Body of pancreas (tissue), 4 donors: Measurements from ENCODE around the gene SPOCK2. TPM values are rescaled to one million over a fixed set of nuclear protein-coding genes. Genes with fewer than 3 reads are reported as not detected.

ENCODE experiments used
- ATAC-seq: fragments of 150-250 bp; one replicate; pipeline ENCODE4 v1.9.1; 2016
- DNase-seq, 4 donors: peaks; one replicate each; pipeline ENCODE4 v3.0.0-alpha.2; 2019
- H3K27ac ChIP-seq, 4 donors: fragments of 200-600 bp; sonication (generic); 1 replicate in 3 of 4; 2 replicates in 1 of 4; pipeline versions ENCODE4 v1.5.1 to v1.6.1; 2016 to 2019; ENCODE audit warnings: mild to moderate bottlenecking in 1 of 4, mixed read lengths in 1 of 4, moderate library complexity in 1 of 4
- H3K27me3 ChIP-seq, 2 donors: fragments of 200-600 bp; sonication (generic); one replicate each; pipeline ENCODE4 v1.6.0; 2016; ENCODE audit warnings: mild to moderate bottlenecking in 1 of 2
- H3K36me3 ChIP-seq, 2 donors: fragments of 200-600 bp; sonication (generic); replicated peaks in 1 of 2; 2 replicates each; pipeline ENCODE4 v1.5.1; 2016; ENCODE audit warnings: low read depth in 2 of 2; ENCODE audit not compliant: insufficient read depth in 1 of 2
- H3K4me1 ChIP-seq: fragments of 200-600 bp; sonication (generic); one replicate; pipeline ENCODE4 v1.6.0; 2016
- H3K4me3 ChIP-seq, 2 donors: fragments of 200-600 bp; sonication (generic); 1 replicate in 1 of 2; 2 replicates in 1 of 2; pipeline ENCODE4 v1.5.1; 2016 to 2019
- H3K9me3 ChIP-seq, 3 donors: fragments of 200-600 bp; sonication (generic); 1 replicate in 2 of 3; 2 replicates in 1 of 3; pipeline ENCODE4 v1.5.1; 2016
- CTCF ChIP-seq, 7 experiments: fragments of 450-650 bp in 4 of 7; fragments of 200-600 bp in 3 of 7; sonication (generic) in 3 of 7; IDR thresholded peaks; one replicate each; pipeline ENCODE4 v1.5.1; 2016 to 2019; ENCODE audit warnings: antibody characterized with exemption in 7 of 7
- POLR2A ChIP-seq, 3 donors: fragments of 450-650 bp; IDR thresholded peaks; one replicate each; pipeline ENCODE4 v1.6.1; 2016; ENCODE audit warnings: antibody characterized with exemption in 3 of 3, mild to moderate bottlenecking in 2 of 3
- WGBS, 2 donors: methylation state at CpG; one replicate each; pipeline ENCODE4 v1.1.5; 2017; 5-methylcytosine and 5-hydroxymethylcytosine counted together
- intact Hi-C: fragments of 100-400 bp; cut with DNase I; formaldehyde crosslinking; loops from one replicate; pipeline ENCODE4 v1.15.1; 2023
- total RNA-seq, 2 donors: library from RNA; depleted of rRNA; stranded (reverse); fragments of >200 nt; gene quantifications; one replicate each; pipeline ENCODE4 v1.1.0, GENCODE V29; 2016

The SPOCK2 gene
- total RNA-seq, 2 donors from 2014 or later = 2.0 to 7.3 TPM

GRCh38 chr10:72039377-72039776 is 49.0 kb downstream of the SPOCK2 start:
- WGBS, 2 donors = 79% methylated on average over 9 of the region's 9 CpGs
- intact Hi-C loops = no loop called here
- Histone ChIP-seq H3K4me1 (peaks cover 33% of the 10 kb centered on the region), H3K27ac (no peak overlapping the region), H3K9me3 (no peaks in the 10 kb centered on the region), H3K4me3 (no peak overlapping the region), H3K27me3 (no peaks in the 10 kb centered on the region), H3K36me3 (no peaks in the 10 kb centered on the region)
- no peak for TF ChIP-seq CTCF (IDR thresholded peaks at IDR 0.05)
- TF ChIP-seq POLR2A (IDR thresholded peaks at IDR 0.05) = no peak
- ATAC-seq = no peak
- DNase-seq = no peak

GRCh38 chr10:72038458-72039001 is 49.8 kb downstream of the SPOCK2 start:
- no peaks in the 10 kb centered on the region for H3K27me3 ChIP-seq
- DNase-seq (no peak), ATAC-seq (no peak)
- no peak overlapping the region for H3K4me3 ChIP-seq
- intact Hi-C loops = no loop called here
- H3K9me3 ChIP-seq = no peaks in the 10 kb centered on the region
- peak overlapping the region in 1 of 4 donors; percentile 27 for H3K27ac ChIP-seq
- 66 to 67% methylated on average over 12 to 13 of the region's 13 CpGs for WGBS, 2 donors
- H3K36me3 ChIP-seq = no peaks in the 10 kb centered on the region
- no peak for TF ChIP-seq CTCF (IDR thresholded peaks at IDR 0.05)
- no peak for TF ChIP-seq POLR2A (IDR thresholded peaks at IDR 0.05)
- peaks cover 36% of the 10 kb centered on the region for H3K4me1 ChIP-seq

GRCh38 chr10:72037811-72038210 is 50.5 kb downstream of the SPOCK2 start:
- Histone ChIP-seq H3K27ac (peak overlapping the region in 3 of 4 donors; percentile 26 to 33 (median 27)), H3K9me3 (no peaks in the 10 kb centered on the region), H3K4me1 (peaks cover 31% of the 10 kb centered on the region), H3K4me3 (no peak overlapping the region), H3K27me3 (no peaks in the 10 kb centered on the region), H3K36me3 (no peaks in the 10 kb centered on the region)
- 56 to 69% methylated on average over 3 of the region's 3 CpGs for WGBS, 2 donors
- TF ChIP-seq CTCF (IDR thresholded peaks at IDR 0.05) (no peak), POLR2A (IDR thresholded peaks at IDR 0.05) (no peak)
- DNase-seq = no peak
- intact Hi-C loops = no loop called here
- no peak for ATAC-seq

GRCh38 chr10:72037266-72037665 is 51.1 kb downstream of the SPOCK2 start:
- Histone ChIP-seq H3K4me1 (peaks cover 26% of the 10 kb centered on the region), H3K36me3 (no peaks in the 10 kb centered on the region), H3K27ac (peak overlapping the region in 2 of 4 donors; percentile 26 to 27), H3K9me3 (no peaks in the 10 kb centered on the region), H3K27me3 (no peaks in the 10 kb centered on the region), H3K4me3 (no peak overlapping the region)
- 72 to 80% methylated on average over 8 of the region's 8 CpGs for WGBS, 2 donors
- peak; percentile 52 for ATAC-seq
- TF ChIP-seq CTCF (IDR thresholded peaks at IDR 0.05) (no peak), POLR2A (IDR thresholded peaks at IDR 0.05) (no peak)
- intact Hi-C loops = no loop called here
- DNase-seq = no peak

GRCh38 chr10:72035252-72035887 is 53.0 kb downstream of the SPOCK2 start:
- H3K27ac ChIP-seq = peak overlapping the region in 1 of 4 donors; percentile 28
- intact Hi-C loops = no loop called here
- ATAC-seq = no peak
- peaks cover 36% of the 10 kb centered on the region for H3K4me1 ChIP-seq
- no peaks in the 10 kb centered on the region for H3K36me3 ChIP-seq
- no peaks in the 10 kb centered on the region for H3K9me3 ChIP-seq
- no peaks in the 10 kb centered on the region for H3K27me3 ChIP-seq
- whole genome bisulfite sequencing, 2 donors = 65 to 74% methylated on average over 7 to 12 of the region's 13 CpGs
- H3K4me3 ChIP-seq = no peak overlapping the region
- DNase-seq = no peak
- no peak for TF ChIP-seq CTCF (IDR thresholded peaks at IDR 0.05)
